ENCODE data around the gene LARP6. TPM values are rescaled to one million over a fixed set of nuclear protein-coding genes. Genes with fewer than 3 reads are reported as not detected.

LARP6 gene
- total RNA-seq, 1 experiment from 2014 or later, result 35.9 TPM

DNA sequence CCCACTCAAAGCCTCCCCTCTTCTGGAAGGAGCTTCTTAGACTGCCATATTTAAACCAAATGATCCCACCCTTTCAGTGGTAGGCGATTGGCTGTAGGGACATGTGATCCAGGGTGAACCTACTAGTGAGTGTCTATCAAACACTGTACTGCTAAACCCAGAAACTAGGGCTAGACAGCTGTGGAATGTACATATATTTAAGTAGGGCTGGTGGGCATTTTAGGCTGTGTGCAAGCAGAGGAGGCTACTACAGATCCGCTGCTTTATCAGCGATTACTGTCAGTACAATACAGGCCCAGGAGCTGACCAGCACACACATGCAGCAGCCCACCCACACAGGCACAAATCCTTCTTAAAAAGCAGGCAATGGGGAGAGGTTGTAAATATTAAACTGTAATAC lies 15.4 kb upstream of the LARP6 start (continued):
- TF ChIP-seq, protein P1, sequence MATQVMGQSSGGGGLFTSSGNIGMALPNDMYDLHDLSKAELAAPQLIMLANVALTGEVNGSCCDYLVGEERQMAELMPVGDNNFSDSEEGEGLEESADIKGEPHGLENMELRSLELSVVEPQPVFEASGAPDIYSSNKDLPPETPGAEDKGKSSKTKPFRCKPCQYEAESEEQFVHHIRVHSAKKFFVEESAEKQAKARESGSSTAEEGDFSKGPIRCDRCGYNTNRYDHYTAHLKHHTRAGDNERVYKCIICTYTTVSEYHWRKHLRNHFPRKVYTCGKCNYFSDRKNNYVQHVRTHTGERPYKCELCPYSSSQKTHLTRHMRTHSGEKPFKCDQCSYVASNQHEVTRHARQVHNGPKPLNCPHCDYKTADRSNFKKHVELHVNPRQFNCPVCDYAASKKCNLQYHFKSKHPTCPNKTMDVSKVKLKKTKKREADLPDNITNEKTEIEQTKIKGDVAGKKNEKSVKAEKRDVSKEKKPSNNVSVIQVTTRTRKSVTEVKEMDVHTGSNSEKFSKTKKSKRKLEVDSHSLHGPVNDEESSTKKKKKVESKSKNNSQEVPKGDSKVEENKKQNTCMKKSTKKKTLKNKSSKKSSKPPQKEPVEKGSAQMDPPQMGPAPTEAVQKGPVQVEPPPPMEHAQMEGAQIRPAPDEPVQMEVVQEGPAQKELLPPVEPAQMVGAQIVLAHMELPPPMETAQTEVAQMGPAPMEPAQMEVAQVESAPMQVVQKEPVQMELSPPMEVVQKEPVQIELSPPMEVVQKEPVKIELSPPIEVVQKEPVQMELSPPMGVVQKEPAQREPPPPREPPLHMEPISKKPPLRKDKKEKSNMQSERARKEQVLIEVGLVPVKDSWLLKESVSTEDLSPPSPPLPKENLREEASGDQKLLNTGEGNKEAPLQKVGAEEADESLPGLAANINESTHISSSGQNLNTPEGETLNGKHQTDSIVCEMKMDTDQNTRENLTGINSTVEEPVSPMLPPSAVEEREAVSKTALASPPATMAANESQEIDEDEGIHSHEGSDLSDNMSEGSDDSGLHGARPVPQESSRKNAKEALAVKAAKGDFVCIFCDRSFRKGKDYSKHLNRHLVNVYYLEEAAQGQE (IDR thresholded peaks at IDR 0.05; ENCODE audit: low read depth), result no peak
- TF ChIP-seq ZFX (IDR thresholded peaks at IDR 0.05) (no peak), TCF7L2 (IDR thresholded peaks at IDR 0.05; ENCODE audit: borderline replicate concordance, extremely low read depth, insufficient read depth, insufficient read length) (no peak), FOSL1 (IDR thresholded peaks at IDR 0.05; ENCODE audit: low read depth) (no peak), POLR2AphosphoS5 (IDR thresholded peaks at IDR 0.05; ENCODE audit: low read depth, low read length) (no peak), POLR2A (IDR thresholded peaks at IDR 0.05; ENCODE audit: borderline replicate concordance, extremely low read depth, insufficient read depth, insufficient read length) (no peak), SP1 (IDR thresholded peaks at IDR 0.05; ENCODE audit: low read depth) (no peak)
- TF ChIP-seq, protein P2, sequence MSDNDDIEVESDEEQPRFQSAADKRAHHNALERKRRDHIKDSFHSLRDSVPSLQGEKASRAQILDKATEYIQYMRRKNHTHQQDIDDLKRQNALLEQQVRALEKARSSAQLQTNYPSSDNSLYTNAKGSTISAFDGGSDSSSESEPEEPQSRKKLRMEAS (IDR thresholded peaks at IDR 0.05), result no peak

DNA sequence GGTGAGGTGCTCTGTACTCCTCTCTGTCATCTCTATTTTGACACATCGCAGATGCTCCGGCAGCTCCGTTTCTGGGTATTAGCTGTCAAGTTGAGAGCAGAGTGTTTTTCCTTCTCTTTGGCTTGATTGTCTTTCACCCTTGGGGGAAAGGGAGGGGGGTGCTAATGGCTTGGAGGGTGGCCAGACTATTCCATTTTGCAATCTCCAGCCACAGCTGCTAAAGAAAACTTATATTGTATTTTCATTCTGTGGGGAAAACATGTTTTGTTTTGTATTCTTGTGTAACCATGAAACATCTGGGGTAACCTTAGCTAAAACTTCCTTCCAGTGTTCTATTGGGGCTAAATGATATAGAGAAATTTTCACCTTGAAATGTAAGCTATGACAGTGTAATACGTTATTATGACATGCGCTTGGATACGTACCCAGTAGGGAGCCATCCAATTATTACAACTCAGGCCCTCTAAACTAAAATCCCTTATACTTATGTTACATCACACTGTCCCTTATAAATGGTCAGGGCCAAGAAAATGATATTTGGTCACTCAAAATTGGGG lies 14.0 kb upstream of the LARP6 start:
- Histone ChIP-seq H3K79me2 (ENCODE audit: insufficient read depth, low read length) (no peaks in the 10 kb centered on the region), H3K4me2 (ENCODE audit: low read length) (no peak overlapping the region), H3K27ac (ENCODE audit: low read depth, low read length) (no peak overlapping the region), H3K9ac (ENCODE audit: low read length) (no peak overlapping the region), H3K36me3 (ENCODE audit: control insufficient read depth in 1 of 2, insufficient read depth in 2 of 2, low read length in 2 of 2) (no peaks in the 10 kb centered on the region), H3K4me3 (replicated peaks in 1 of 2; ENCODE audit: low read depth in 1 of 2, low read length in 2 of 2) (no peak overlapping the region), H4K20me1 (ENCODE audit: insufficient read depth) (no peaks in the 10 kb centered on the region), H3K4me1 (ENCODE audit: control insufficient read depth in 1 of 2, insufficient read depth in 2 of 2, low read length in 2 of 2) (peaks cover 2 to 22% of the 10 kb centered on the region in 2 experiments; a peak in 3 of 4 replicates), H3K27me3 (ENCODE audit: insufficient read depth, low read length) (no peaks in the 10 kb centered on the region), H3K9me2 (ENCODE audit: insufficient read depth) (no peaks in the 10 kb centered on the region), H3K9me3 (ENCODE audit: control insufficient read depth in 1 of 2, insufficient read depth in 1 of 2, low read depth in 1 of 2, low read length in 2 of 2) (no peaks in the 10 kb centered on the region), H2AFZ (ENCODE audit: low read depth, low read length, poor library complexity, severe bottlenecking) (no peak overlapping the region)
- DNase-seq (ENCODE audit: low read depth, low spot score), result no peak
- no TSS peak for BruUV-seq (replicated peaks)
- no peak for TF ChIP-seq SRF (IDR thresholded peaks at IDR 0.05; ENCODE audit: low read depth)
- TF ChIP-seq CBX3 (IDR thresholded peaks at IDR 0.05; ENCODE audit: low read depth), result no peak
- no peak for TF ChIP-seq EZH2 (IDR thresholded peaks at IDR 0.05)
- TF ChIP-seq ZFX (IDR thresholded peaks at IDR 0.05), result no peak
- no peak for TF ChIP-seq POLR2AphosphoS5 (IDR thresholded peaks at IDR 0.05; ENCODE audit: low read depth, low read length)
- no peak for TF ChIP-seq ELF1 (IDR thresholded peaks at IDR 0.05; ENCODE audit: borderline replicate concordance, low read depth)
- TF ChIP-seq SIN3A (IDR thresholded peaks at IDR 0.05; ENCODE audit: low read depth), result no peak
- TF ChIP-seq, protein P3, sequence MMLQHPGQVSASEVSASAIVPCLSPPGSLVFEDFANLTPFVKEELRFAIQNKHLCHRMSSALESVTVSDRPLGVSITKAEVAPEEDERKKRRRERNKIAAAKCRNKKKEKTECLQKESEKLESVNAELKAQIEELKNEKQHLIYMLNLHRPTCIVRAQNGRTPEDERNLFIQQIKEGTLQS (IDR thresholded peaks at IDR 0.05), result no peak
- no peak for ATAC-seq
- intact Hi-C loops (cut with micrococcal nuclease), result no loop called here
- POLR2A ChIA-PET, result no interaction called here
- RAD21 ChIA-PET (ENCODE audit: low non-redundant PET in 1 of 2, low total read pairs in 2 of 2, uncharacterized antibody in 2 of 2, unreplicated experiment in 2 of 2), result no interaction called here
- CTCF ChIA-PET, result no interaction called here

All from HCT116 (cell line).